ENCODE measurements around the gene TNS3.

The TNS3 gene

GRCh38 chr7:47226696-47227095, 355.2 kb downstream of the TNS3 start:
- peak; percentile 81 for DNase-seq (ENCODE audit: low spot score)

GRCh38 chr7:47225387-47226131, 356.4 kb downstream of the TNS3 start:
- peak; percentile 40 for DNase-seq (ENCODE audit: low spot score)

All from NAMALWA (cell line).